ENCODE results near the gene PRDM12. TPM values are rescaled to one million over a fixed set of nuclear protein-coding genes. Genes with fewer than 3 reads are reported as not detected.

PRDM12 gene
- total RNA-seq, 4 donors from 2014 or later: 0.21 TPM; not detected in 3

Small RNAs within 50 kb of the gene (microRNA-seq; reads per million reads assigned to microRNA genes)
- gene MIR6856 (ENCODE audit: borderline number of aligned reads in 1 of 2, borderline replicate concordance in 2 of 2): 0 reads per million in 2 donors

Other genes starting within 250 kb of the PRDM12 start
- 100 to 1,000 TPM in 3 of 4 donors, 10 to 100 TPM in 1; 98.7 to 104 (median 103) TPM for gene ASS1, start 219.6 kb upstream of the PRDM12 start, total RNA-seq
- 10 to 100 TPM; 27.5 to 40.7 (median 31.7) TPM for gene FUBP3, start 85.0 kb upstream of the PRDM12 start, total RNA-seq
- gene EXOSC2, start 29.2 kb downstream of the PRDM12 start, total RNA-seq: 10 to 100 TPM; 14.8 to 19.7 (median 17.9) TPM
- gene ABL1, start 170.7 kb downstream of the PRDM12 start, total RNA-seq: 10 to 100 TPM; 21.2 to 47.2 (median 34.3) TPM
- not detected for gene QRFP, start 232.2 kb downstream of the PRDM12 start, total RNA-seq